Muscle layer of colon (tissue), 2 donors: ENCODE measurements around the gene PPP1R14D.

Experiments
- H3K27ac ChIP-seq: one replicate; pipeline ENCODE4 v1.7.0; 2013; ENCODE audit warnings: low read depth, mild to moderate bottlenecking, low read length, moderate library complexity
- H3K27me3 ChIP-seq, 2 donors: one replicate each; pipeline ENCODE4 v1.7.0; 2013; ENCODE audit warnings: low read length in 2 of 2, mild to moderate bottlenecking in 2 of 2; ENCODE audit not compliant: insufficient read depth in 2 of 2, control insufficient read depth in 1 of 2
- H3K36me3 ChIP-seq: one replicate; pipeline ENCODE4 v1.7.0; 2013; ENCODE audit warnings: mild to moderate bottlenecking, low read length; ENCODE audit not compliant: insufficient read depth
- H3K4me1 ChIP-seq: one replicate; pipeline ENCODE4 v1.7.0; 2013; ENCODE audit warnings: mild to moderate bottlenecking, low read length; ENCODE audit not compliant: insufficient read depth
- H3K4me3 ChIP-seq, 2 donors: one replicate each; pipeline ENCODE4 v1.7.0; 2013; ENCODE audit warnings: low read length in 2 of 2, low read depth in 1 of 2, mild to moderate bottlenecking in 1 of 2, moderate library complexity in 1 of 2
- H3K9ac ChIP-seq: one replicate; pipeline ENCODE4 v1.7.0; 2013; ENCODE audit warnings: low read length
- H3K9me3 ChIP-seq: one replicate; pipeline ENCODE4 v1.7.0; 2013; ENCODE audit warnings: mild to moderate bottlenecking, low read length
- donor health status: abdominal sarcoma.
- donor health status: Adenocarcinoma of cecum.

The PPP1R14D gene

GRCh38 chr15:40789999-40790398, 38.5 kb downstream of the PPP1R14D start:
- H3K9ac ChIP-seq, result no peak overlapping the region
- no peak overlapping the region for H3K27ac ChIP-seq
- no peaks in the 10 kb centered on the region for H3K27me3 ChIP-seq
- H3K4me1 ChIP-seq, result peaks cover 9% of the 10 kb centered on the region
- H3K4me3 ChIP-seq, result no peak overlapping the region
- H3K9me3 ChIP-seq, result no peaks in the 10 kb centered on the region
- no peaks in the 10 kb centered on the region for H3K36me3 ChIP-seq

GRCh38 chr15:40789119-40789518, 39.4 kb downstream of the PPP1R14D start:
- no peak overlapping the region for H3K9ac ChIP-seq
- H3K9me3 ChIP-seq, result no peaks in the 10 kb centered on the region
- no peaks in the 10 kb centered on the region for H3K36me3 ChIP-seq
- no peak overlapping the region for H3K4me3 ChIP-seq
- no peaks in the 10 kb centered on the region for H3K27me3 ChIP-seq
- peaks cover 9% of the 10 kb centered on the region for H3K4me1 ChIP-seq
- no peak overlapping the region for H3K27ac ChIP-seq

GRCh38 chr15:40787991-40788390, 40.5 kb downstream of the PPP1R14D start:
- no peak overlapping the region for H3K27ac ChIP-seq
- no peaks in the 10 kb centered on the region for H3K27me3 ChIP-seq
- H3K4me1 ChIP-seq, result peaks cover 9% of the 10 kb centered on the region
- H3K9me3 ChIP-seq, result no peaks in the 10 kb centered on the region
- H3K36me3 ChIP-seq, result no peaks in the 10 kb centered on the region
- no peak overlapping the region for H3K4me3 ChIP-seq
- H3K9ac ChIP-seq, result no peak overlapping the region

GRCh38 chr15:40787344-40787841, 41.1 kb downstream of the PPP1R14D start:
- Histone ChIP-seq H3K27ac (no peak overlapping the region), H3K36me3 (no peaks in the 10 kb centered on the region), H3K4me3 (no peak overlapping the region), H3K9me3 (no peaks in the 10 kb centered on the region), H3K4me1 (peaks cover 9% of the 10 kb centered on the region), H3K27me3 (no peaks in the 10 kb centered on the region), H3K9ac (no peak overlapping the region)

- H3K27me3 ChIP-seq, result no peaks in the 10 kb centered on the region
- no peaks in the 10 kb centered on the region for H3K36me3 ChIP-seq
- H3K4me3 ChIP-seq, result no peak overlapping the region
- H3K9ac ChIP-seq, result no peak overlapping the region
- H3K4me1 ChIP-seq, result peaks cover 9% of the 10 kb centered on the region
- no peak overlapping the region for H3K27ac ChIP-seq
- no peaks in the 10 kb centered on the region for H3K9me3 ChIP-seq
Observed at GRCh38 chr15:40785814-40786213, 42.7 kb downstream of the PPP1R14D start.

DNA sequence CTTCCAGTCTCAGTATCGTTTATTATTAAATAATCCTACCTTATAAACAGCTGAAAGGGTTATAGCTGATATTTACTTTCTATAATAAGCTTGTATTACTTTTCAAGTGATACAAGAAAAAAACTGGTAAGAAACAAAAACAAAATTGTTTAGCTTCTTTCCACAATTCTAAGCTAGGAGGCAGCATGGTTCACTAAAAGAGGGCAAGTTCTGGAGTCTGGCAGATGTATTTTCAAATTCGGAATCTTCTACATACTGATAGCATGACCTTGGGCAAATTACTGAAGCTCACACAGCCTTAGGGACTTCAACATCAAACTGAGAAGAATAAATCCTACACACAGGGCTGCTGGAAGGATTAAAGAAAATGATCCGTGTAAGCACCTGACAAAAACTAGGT, 43.3 kb downstream of the PPP1R14D start:
- Histone ChIP-seq H3K4me3 (no peak overlapping the region), H3K9ac (no peak overlapping the region), H3K9me3 (no peaks in the 10 kb centered on the region), H3K27ac (no peak overlapping the region), H3K36me3 (no peaks in the 10 kb centered on the region), H3K27me3 (no peaks in the 10 kb centered on the region), H3K4me1 (peaks cover 9% of the 10 kb centered on the region)

DNA sequence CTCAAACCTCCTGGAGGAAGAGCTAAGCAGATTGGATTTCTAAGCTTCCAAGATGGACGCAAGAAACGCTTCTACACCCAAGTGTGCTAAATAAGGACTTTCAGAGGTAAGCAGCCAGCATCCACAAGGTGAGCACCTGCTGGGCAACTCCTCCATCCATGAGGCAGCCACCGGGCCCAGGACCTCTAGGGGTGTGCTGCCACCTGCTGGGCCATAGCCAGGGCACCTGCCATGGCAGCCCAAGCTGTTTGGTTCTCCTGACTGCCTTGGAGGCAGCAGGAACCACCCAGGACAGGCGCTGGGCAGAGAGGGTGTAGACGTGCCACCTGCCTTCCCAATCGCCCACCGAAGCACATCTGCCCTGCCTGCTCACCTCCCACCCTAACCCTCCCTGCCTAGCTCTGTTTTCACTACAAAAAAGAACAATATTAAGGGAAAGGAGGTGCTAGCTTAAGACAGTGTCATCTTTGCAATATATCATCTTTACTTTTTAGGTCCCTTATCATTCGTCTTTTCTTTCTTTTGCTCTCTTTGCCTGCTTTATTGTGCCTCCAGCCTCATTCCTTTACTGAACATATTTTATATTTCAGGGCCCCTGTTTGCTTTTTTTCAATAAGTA, 45.8 kb downstream of the PPP1R14D start:
- no peak overlapping the region for H3K27ac ChIP-seq
- H3K4me1 ChIP-seq, result peaks cover 9% of the 10 kb centered on the region
- H3K9me3 ChIP-seq, result no peaks in the 10 kb centered on the region
- H3K36me3 ChIP-seq, result peaks cover 16% of the 10 kb centered on the region
- no peak overlapping the region for H3K9ac ChIP-seq
- H3K4me3 ChIP-seq, result no peak overlapping the region
- no peaks in the 10 kb centered on the region for H3K27me3 ChIP-seq

DNA sequence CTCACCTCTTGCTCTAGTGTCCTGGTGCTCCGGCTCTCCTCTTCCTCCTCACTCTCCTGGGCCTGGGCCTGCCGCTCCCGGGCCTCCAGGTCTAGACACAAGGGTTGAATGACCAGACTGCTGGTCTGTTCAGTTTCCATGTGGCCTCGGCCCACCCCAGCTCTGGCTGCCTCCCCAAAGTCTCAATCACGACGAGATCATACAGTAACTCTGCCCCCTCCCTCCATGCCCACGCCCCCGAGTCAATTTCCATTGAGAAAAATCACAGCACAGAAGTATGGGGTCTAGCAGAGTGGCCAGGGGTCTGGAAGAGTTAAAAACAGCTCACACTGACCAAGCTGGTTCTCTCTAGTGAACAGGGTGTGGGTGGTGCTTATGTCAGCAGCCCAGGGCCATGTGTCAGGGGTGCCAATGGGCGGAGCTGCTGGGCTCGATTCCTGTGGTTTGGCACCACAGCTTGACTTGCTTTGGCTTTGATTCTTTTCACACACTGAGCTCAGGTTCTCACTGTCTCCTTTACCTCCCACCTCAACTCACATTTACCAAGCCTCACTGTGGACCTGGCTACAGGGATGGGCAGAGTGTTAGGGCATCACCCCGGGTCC, 51.9 kb downstream of the PPP1R14D start:
- no peaks in the 10 kb centered on the region for H3K9me3 ChIP-seq
- H3K4me1 ChIP-seq, result no peaks in the 10 kb centered on the region
- H3K4me3 ChIP-seq, result no peak overlapping the region
- no peak overlapping the region for H3K27ac ChIP-seq
- H3K36me3 ChIP-seq, result peaks cover 73% of the 10 kb centered on the region
- H3K27me3 ChIP-seq, result no peaks in the 10 kb centered on the region
- H3K9ac ChIP-seq, result no peak overlapping the region

- Histone ChIP-seq H3K27ac (no peak overlapping the region), H3K27me3 (no peaks in the 10 kb centered on the region), H3K36me3 (peaks cover 77% of the 10 kb centered on the region), H3K4me1 (no peaks in the 10 kb centered on the region), H3K9ac (no peak overlapping the region), H3K4me3 (no peak overlapping the region), H3K9me3 (no peaks in the 10 kb centered on the region)
Observed at GRCh38 chr15:40775740-40776536, 52.6 kb downstream of the PPP1R14D start.

DNA sequence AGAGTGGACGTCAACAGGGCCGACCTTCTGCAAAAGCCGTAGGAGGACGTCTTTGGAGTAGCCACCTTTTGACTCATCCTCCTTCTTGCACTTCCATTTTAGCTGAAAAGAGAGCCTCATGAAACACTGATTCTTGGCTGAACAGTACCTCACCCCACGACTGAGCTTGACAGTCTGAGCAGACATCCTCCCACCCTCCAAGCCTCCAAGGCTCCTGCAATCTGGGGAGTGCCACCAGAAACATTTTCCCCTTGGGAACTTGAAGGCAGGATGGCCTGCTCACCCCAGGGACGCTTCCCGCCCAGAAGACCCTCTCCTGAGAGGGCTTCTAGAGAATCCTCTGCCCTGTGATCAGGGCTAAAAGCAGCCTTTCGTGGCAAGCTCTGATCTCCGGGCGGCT, 53.5 kb downstream of the PPP1R14D start:
- Histone ChIP-seq H3K4me1 (no peaks in the 10 kb centered on the region), H3K27ac (no peak overlapping the region), H3K4me3 (no peak overlapping the region), H3K36me3 (peaks cover 77% of the 10 kb centered on the region), H3K9me3 (no peaks in the 10 kb centered on the region), H3K9ac (no peak overlapping the region), H3K27me3 (no peaks in the 10 kb centered on the region)

GRCh38 chr15:40773902-40774301, 54.6 kb downstream of the PPP1R14D start:
- Histone ChIP-seq H3K4me1 (peaks cover 4% of the 10 kb centered on the region), H3K27me3 (no peaks in the 10 kb centered on the region), H3K4me3 (no peak overlapping the region), H3K36me3 (peaks cover 73% of the 10 kb centered on the region), H3K9me3 (no peaks in the 10 kb centered on the region), H3K9ac (no peak overlapping the region), H3K27ac (no peak overlapping the region)
